Muscle of arm (tissue), 12 donors: ENCODE data around the gene LRGUK. TPM values are rescaled to one million over a fixed set of nuclear protein-coding genes. Genes with fewer than 3 reads are reported as not detected.
"Not testable (repeated sequence)": the region's sequence is repeated elsewhere in the genome, so short reads cannot be mapped to it uniquely, and the experiment has no call there.

Source experiments
- DNase-seq: peaks from one replicate; pipeline ENCODE4 v3.0.0-alpha.2; 2013
- polyA plus RNA-seq, 12 donors: library from polyadenylated mRNA; unstranded; fragments of 120-200 nt; gene quantifications; one replicate each; pipeline ENCODE4 v1.2.1, GENCODE V29; 2013; ENCODE audit not compliant: insufficient read length in 12 of 12

The LRGUK gene
- polyA plus RNA-seq, 12 donors: 0.23 to 2.4 (median 0.85) TPM; not detected in 2

DNA sequence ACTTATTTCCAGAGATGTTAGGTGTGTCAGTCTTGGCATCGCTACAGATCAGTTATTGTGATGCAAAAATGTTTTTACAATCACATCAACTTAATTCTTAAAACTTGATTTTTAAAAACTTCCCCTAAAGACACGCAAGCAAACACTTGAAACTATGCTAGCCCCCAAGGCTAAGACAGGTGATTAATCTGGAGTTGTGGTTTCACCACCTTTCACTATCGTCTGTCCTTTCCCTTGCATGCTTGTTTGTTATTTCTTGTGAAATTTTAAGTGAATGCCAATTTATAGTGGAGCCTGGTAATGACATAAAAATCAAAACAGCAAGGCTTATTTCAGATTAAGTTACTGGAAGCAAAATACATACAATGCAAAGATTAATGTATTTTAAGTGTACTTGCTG lies 119.2 kb downstream of the LRGUK start:
- DNase-seq: no peak

GRCh38 chr7:134246761-134247160 lies 119.6 kb downstream of the LRGUK start:
- DNase-seq: no peak

- no peak for DNase-seq
Observed at GRCh38 chr7:134248196-134248595, 121.1 kb downstream of the LRGUK start.

- DNase-seq: no peak
Observed at GRCh38 chr7:134254311-134254710, 127.2 kb downstream of the LRGUK start.

DNA sequence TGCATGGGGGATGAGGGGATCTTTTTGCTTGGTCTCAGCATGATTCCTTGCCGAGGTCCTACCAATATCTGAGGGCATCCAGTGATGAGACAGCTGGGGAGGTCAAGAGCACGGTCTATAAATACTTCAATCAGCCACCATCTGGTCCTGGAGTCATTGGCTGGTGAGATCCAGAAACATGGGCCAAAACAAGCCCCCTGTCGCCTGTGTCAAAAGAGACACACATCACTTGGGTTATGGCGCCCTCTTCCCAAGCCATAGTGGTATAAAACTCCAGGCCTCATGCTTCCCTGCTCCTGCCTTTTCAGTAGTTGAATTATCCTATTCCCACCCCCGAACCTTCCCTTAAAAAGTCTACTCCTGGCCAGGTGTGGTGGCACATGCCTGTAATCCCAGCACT lies 128.7 kb downstream of the LRGUK start:
- DNase-seq: no peak

DNA sequence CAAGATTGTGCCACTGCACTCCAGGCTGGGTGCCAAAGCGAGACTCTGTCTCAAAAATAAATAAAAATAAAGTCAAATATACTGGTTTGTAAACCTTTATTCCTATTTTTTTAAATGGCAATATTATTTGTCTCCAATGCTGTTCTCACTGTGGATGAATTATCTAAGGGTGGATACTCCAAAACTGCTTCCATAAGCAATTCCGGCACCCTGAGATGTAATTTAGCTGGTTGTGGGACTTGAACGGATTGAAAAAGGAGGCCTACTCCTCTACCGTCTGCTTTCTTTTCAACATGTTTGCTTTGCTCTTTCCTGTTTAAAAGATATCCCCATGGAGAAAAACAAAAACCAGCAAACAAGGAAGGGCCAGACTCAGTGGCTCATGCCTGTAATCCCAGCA lies 135.2 kb downstream of the LRGUK start:
- no peak for DNase-seq

DNA sequence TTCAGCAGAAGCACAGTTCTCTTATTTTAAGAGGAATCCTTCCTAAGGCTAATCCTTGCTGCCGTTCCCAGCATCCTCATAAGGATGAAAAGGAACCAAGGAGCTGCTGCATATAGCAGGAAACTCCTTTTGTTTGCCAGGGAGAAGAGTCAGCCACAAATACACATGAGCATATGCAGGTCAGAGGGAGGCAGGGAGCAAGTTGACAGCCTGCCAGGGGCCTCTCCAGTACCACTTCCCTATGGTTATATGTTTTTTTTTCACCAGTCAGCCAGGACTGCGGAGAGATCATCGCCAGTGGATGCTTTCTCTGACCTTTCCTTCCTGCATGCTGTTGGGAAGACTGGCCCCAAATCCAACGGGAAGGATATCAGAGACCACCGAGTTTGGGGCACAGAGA lies 149.8 kb downstream of the LRGUK start:
- no peak for DNase-seq

GRCh38 chr7:134278502-134279153 lies 151.5 kb downstream of the LRGUK start:
- no peak for DNase-seq

- DNase-seq: no peak
Observed at GRCh38 chr7:134279336-134279735, 152.2 kb downstream of the LRGUK start.

DNA sequence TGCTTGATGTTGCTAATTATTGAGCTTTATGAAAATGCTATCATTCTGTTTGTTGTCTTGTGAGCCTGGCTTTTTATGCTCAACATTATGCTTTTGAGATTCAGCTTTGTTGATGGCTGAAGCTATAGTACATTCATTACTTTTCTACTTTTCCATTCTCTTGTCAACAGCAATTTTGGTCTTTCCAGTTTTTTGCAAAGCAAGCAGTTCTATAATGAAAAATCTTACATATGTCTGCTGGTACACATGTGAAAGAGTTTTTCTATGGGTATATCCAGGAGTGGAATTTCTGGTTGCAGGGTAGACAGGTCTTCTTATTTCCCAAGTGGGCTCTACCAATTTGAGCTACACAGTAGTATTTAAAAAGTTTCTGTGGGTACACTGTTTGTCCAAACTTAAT lies 152.8 kb downstream of the LRGUK start:
- DNase-seq: no peak

DNA sequence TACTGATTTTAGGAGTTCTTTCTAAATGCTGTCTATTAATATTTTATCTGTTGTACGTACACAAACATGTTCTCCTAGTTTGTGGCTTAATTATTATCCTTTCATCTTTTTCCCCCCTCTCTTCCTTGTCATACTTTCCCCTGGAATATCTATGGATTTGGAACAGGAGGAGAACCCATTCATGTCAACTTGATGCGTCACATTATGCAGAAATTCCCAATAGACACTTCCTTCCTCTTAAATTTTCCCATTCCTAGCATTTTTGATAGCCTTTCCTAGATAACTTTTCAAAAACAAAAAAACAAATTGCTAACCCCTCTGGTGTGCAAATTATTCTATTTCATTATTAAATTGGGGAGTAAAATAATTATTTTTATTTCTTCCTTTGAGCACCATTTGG lies 153.4 kb downstream of the LRGUK start:
- no peak for DNase-seq

DNA sequence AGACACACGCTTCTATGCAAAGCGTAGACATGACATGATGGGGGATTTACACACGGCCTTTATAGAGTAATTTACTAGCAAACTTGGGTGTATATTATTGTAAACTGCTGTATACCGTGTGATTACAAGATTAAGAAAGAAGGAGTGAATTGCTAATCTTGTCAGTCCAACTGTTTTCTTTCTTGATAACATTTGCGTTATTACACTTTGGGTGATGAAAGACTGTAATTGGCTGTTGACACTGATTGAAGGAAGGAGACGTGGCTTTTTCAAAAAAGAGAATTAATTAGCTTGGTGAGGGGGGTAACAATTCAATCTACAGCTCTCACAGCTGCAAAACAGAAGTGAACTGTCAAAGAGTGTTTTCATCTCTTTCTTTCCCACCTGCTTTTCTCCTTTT lies 156.9 kb downstream of the LRGUK start:
- no peak for DNase-seq

DNA sequence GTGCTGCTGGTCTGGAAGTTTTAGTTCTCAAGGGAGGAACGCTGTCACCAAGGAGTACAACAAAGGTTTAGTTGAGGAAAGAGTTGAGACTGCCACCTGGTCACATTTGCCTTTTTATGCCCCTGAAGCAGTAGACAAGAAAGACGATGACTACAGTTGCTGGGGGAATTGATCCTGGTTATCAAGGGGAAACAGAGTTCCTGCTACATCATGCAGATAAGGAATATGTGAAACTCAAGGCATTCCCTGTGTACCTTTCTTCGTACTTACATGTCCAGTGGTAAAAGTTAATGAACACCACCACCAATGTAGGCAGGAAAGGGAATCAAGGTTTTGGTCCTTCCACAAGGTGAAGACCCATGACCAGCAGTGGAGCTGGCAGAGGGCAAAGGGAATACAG lies 157.8 kb downstream of the LRGUK start:
- DNase-seq: no peak

- no peak for DNase-seq
Observed at GRCh38 chr7:134287916-134288659, 160.9 kb downstream of the LRGUK start.

DNA sequence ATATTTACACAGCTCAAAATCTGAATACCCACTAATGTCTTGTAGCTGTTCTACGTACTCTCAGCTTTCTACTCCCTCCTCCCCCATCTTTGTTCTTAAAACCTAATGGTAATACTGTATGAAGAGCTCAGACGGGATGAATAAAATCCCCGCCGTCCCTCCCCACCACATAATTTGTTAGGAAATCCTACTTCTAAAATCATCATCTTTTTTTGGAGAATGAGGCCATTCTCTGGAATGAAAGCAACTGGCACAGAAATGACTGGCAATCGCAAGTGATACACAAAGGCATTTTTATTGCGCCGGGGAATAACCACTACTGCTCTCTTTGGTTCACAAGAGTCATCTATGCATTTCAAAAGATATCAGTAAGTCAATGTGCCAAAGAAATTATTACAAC lies 162.3 kb downstream of the LRGUK start:
- no peak for DNase-seq

GRCh38 chr7:134289841-134290240 lies 162.7 kb downstream of the LRGUK start:
- no peak for DNase-seq

GRCh38 chr7:134290286-134290685 lies 163.1 kb downstream of the LRGUK start:
- no peak for DNase-seq

- no peak for DNase-seq
Observed at GRCh38 chr7:134293002-134293740, 166.0 kb downstream of the LRGUK start.

GRCh38 chr7:134295982-134296381 lies 168.8 kb downstream of the LRGUK start:
- DNase-seq: not testable (repeated sequence)

DNA sequence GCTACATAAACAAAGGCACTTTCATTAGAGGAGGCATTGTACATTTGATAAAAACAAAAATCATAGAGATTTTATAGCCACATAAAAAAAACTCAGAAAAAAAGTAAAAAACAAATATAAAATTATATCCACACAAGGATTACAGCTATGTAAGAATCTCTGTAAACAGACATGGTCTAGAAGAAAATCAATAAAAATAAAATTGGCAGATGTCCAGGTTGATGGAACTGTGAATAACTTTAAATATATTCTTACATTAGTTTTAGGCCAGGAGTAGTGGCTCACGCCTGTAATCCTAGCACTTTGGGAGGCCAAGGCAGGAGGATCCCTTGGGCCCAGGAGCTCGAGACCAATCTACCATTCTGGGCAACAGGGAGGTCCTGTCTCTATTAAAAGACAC lies 170.3 kb downstream of the LRGUK start:
- no peak for DNase-seq

DNA sequence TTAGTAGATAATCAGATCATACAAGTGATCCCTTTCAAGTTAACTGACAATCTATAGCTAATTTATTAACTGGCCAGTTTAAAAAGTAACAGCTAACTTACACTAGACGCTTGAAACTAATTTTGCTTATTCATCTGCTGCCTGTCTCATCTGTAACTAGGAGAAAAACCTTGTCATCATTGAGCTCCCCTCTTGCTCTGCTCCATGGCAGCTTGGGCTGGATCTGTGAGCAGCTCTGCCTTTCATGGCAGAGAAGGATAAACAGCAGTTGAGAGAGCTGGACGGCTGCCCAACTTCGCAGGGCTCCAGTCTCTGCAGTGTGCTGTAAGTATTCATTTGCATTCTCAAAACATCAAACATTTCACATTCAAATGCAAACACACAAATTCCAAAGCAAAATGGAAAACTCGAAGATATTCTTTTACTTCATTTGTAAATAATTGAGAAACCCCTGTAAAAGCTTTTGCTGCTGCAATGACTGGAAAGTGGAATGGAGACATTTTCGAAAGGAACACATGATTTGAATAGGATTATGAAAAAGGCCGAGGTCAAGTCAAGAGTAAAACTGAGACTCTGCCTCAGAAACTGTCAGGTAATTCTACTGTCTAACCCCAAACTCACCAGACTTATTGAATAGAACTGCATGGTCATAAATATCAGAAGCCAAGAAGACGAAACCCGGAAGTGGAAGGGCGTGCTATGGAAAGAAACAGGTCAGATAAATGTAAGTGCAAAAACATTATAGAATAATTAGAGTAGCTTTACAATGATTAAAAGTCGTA lies 172.0 kb downstream of the LRGUK start:
- DNase-seq: no peak

- no peak for DNase-seq
Observed at GRCh38 chr7:134300988-134301387, 173.8 kb downstream of the LRGUK start.
